Measurements from ENCODE around the gene FNIP2. TPM values are rescaled to one million over a fixed set of nuclear protein-coding genes. Genes with fewer than 3 reads are reported as not detected.

FNIP2 gene
- total RNA-seq, 4 donors from 2014 or later: 48.9 to 75.8 (median 63.2) TPM

DNA sequence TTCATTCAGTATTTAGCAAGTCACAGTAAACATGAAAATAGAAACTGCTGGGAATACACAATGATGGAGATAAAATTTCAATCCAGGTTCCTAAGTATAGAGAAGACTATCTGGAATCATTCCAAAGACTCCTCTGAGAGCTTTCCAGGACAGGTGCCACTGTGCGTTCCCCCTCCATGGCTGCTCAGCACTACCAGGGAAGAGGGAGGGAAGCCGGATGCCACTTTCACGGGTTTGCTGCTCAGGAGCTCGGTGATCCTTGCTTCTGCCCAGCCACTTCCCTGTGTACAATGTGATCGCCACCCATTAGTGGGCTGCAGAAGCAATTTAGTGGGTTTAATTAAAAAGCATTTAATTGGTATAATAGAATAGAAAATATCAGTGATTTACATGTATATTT is 94.5 kb downstream of the FNIP2 start:
- H3K4me3 ChIP-seq (replicated peaks in 1 of 3): no peak overlapping the region
- no peak overlapping the region for H3K27ac ChIP-seq
- 92 to 93% methylated on average over 5 of the region's 5 CpGs for WGBS, 2 donors
- DNase-seq: no peak
- TF ChIP-seq POLR2A (IDR thresholded peaks at IDR 0.05): no peak
- TF ChIP-seq, protein P1, sequence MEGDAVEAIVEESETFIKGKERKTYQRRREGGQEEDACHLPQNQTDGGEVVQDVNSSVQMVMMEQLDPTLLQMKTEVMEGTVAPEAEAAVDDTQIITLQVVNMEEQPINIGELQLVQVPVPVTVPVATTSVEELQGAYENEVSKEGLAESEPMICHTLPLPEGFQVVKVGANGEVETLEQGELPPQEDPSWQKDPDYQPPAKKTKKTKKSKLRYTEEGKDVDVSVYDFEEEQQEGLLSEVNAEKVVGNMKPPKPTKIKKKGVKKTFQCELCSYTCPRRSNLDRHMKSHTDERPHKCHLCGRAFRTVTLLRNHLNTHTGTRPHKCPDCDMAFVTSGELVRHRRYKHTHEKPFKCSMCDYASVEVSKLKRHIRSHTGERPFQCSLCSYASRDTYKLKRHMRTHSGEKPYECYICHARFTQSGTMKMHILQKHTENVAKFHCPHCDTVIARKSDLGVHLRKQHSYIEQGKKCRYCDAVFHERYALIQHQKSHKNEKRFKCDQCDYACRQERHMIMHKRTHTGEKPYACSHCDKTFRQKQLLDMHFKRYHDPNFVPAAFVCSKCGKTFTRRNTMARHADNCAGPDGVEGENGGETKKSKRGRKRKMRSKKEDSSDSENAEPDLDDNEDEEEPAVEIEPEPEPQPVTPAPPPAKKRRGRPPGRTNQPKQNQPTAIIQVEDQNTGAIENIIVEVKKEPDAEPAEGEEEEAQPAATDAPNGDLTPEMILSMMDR (IDR thresholded peaks at IDR 0.05): no peak
- H3K36me3 ChIP-seq: peaks cover 19 to 22% of the 10 kb centered on the region in 2 donors
- H3K4me1 ChIP-seq: no peaks in the 10 kb centered on the region
- H3K27me3 ChIP-seq: no peaks in the 10 kb centered on the region
- intact Hi-C loops (cut with DNase I): no loop called here
- H3K9me3 ChIP-seq: no peaks in the 10 kb centered on the region

DNA sequence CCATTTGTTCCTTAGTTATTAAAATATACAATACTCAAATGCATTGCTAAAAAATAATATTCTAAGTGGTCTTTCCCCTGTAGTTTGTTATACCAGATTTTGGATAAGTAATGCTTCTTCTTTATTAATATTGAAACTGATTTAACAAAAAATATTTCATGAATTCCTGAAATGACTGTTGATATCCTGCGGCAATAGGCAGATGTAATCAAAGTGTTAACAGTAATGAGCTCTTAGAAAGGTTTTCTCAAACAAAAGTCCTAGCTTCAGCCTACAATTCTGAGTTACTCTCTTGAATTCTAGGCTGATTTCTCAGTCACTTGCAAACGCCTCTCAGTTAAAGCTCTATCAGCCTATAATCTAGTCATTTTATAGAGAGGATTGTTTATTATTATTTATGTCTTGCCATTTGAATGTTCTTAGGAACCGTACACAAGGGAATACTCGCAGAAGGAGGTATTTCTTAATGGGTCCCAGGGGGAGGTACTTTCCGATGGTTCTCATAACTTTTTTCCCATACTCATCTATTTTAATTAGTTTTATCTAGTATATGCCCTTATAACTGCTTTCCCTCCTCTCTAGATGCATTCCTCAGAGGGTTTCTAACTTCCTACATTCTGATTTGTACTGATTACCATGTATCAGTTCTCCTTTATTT is 96.8 kb downstream of the FNIP2 start:
- WGBS, 2 donors: 83 to 85% methylated on average over 5 of the region's 5 CpGs
- Histone ChIP-seq H3K27me3 (no peaks in the 10 kb centered on the region), H3K27ac (no peak overlapping the region), H3K36me3 (peaks cover 25 to 26% of the 10 kb centered on the region in 2 donors), H3K4me3 (replicated peaks in 1 of 3) (no peak overlapping the region), H3K9me3 (no peaks in the 10 kb centered on the region), H3K4me1 (no peaks in the 10 kb centered on the region)
- DNase-seq: no peak
- intact Hi-C loops (cut with DNase I): no loop called here
- TF ChIP-seq, protein P1 (IDR thresholded peaks at IDR 0.05): no peak
- TF ChIP-seq POLR2A (IDR thresholded peaks at IDR 0.05): no peak

DNA sequence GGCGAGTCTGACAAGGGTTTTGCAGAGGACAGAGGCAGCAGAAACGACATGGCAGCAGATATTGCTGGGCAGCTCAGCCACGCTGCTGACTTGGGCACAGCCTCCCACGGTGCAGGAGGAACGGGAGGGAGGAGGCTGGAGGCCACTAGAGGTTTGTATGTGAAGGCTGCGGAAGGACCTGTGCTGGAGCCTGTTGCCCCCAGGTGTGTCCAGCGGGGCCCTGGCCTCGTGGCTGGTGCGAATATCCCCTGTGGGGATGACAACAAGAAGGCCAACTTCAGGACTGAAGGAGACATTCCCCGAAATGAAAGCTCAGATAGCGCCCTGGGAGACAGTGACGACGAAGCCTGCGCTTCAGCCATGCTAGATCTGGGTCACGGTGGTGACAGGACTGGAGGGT is 100.2 kb downstream of the FNIP2 start:
- Histone ChIP-seq H3K36me3 (peaks cover 17% of the 10 kb centered on the region in 2 donors), H3K9me3 (no peaks in the 10 kb centered on the region), H3K4me3 (replicated peaks in 1 of 3) (no peak overlapping the region), H3K4me1 (no peaks in the 10 kb centered on the region), H3K27ac (no peak overlapping the region), H3K27me3 (no peaks in the 10 kb centered on the region)
- intact Hi-C loops (cut with DNase I): no loop called here
- DNase-seq: no peak
- no peak for TF ChIP-seq POLR2A (IDR thresholded peaks at IDR 0.05)
- TF ChIP-seq, protein P1 (IDR thresholded peaks at IDR 0.05): no peak
- WGBS, 2 donors: 90 to 91% methylated on average over 11 to 15 of the region's 15 CpGs

DNA sequence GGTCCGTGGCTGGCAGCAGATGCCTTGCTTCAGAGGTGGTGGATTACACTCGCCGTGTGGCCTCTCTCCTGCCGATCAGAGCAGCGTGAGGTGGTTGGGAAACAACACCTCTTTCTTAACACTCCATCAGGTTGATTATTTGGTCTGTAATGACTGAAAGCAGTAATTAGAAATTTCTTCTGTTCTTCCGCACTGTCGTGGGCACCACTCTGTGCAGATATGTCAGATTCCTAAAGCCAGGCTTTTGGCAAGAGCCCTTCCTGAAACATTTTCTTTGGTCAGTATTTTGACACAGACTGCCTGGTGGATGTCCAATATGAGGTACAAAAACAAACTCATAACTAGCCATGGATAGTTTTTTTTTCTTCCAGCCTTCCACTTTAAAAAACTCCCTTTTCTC is 100.9 kb downstream of the FNIP2 start:
- 81 to 85% methylated on average over 7 of the region's 7 CpGs for WGBS, 2 donors
- intact Hi-C loops (cut with DNase I): no loop called here
- H3K27ac ChIP-seq: no peak overlapping the region

DNA sequence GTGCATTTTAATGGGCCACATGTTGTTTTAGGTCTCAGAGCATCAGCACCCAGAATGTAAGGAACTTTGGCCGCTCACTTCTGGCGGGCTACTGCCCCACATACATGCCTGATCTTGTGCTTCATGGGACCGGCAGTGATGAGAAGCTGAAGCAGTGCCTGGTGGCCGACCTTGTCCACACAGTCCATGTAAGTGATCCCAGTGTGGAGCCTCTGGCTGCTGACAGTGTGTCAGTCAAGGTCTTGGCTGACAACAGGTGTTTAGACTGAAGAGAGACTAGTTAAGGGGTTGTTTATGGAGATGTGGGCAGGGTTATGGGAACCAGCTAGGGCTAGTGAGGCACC is 101.4 kb downstream of the FNIP2 start:
- Histone ChIP-seq H3K9me3 (no peaks in the 10 kb centered on the region), H3K27me3 (no peaks in the 10 kb centered on the region), H3K27ac (no peak overlapping the region), H3K4me1 (no peaks in the 10 kb centered on the region), H3K36me3 (peaks cover 17% of the 10 kb centered on the region in 2 donors), H3K4me3 (replicated peaks in 1 of 3) (no peak overlapping the region)
- no peak for DNase-seq
- 86 to 87% methylated on average over 4 of the region's 4 CpGs for WGBS, 2 donors
- TF ChIP-seq, protein P1 (IDR thresholded peaks at IDR 0.05): no peak
- no peak for TF ChIP-seq POLR2A (IDR thresholded peaks at IDR 0.05)
- intact Hi-C loops (cut with DNase I): no loop called here

More for the DNA sequence above, 100.9 kb downstream of the FNIP2 start:
- H3K9me3 ChIP-seq: no peaks in the 10 kb centered on the region
- no peak overlapping the region for H3K4me3 ChIP-seq (replicated peaks in 1 of 3)
- TF ChIP-seq, protein P1 (IDR thresholded peaks at IDR 0.05): no peak
- H3K36me3 ChIP-seq: peaks cover 17% of the 10 kb centered on the region in 2 donors
- DNase-seq: no peak
- H3K4me1 ChIP-seq: no peaks in the 10 kb centered on the region
- no peaks in the 10 kb centered on the region for H3K27me3 ChIP-seq
